CD4-positive, alpha-beta T cell (primary cell): ENCODE data around the gene CD46. TPM values are rescaled to one million over a fixed set of nuclear protein-coding genes. Genes with fewer than 3 reads are reported as not detected.
"Not testable (repeated sequence)": the region's sequence is repeated elsewhere in the genome, so short reads cannot be mapped to it uniquely, and the experiment has no call there.

Experiments
- ATAC-seq: fragments of 200-7000 bp; cut with Tn5 transposase; one replicate; pipeline ENCODE4 v1.10.0; 2022; ENCODE audit warnings: mild to moderate bottlenecking; ENCODE audit not compliant: poor library complexity
- CTCF ChIA-PET: fragments of 350-600 bp; sonication (Branson Sonifier 250); formaldehyde crosslinking; loops from one replicate; lab custom pipeline; 2021; ENCODE audit warnings: antibody characterized with exemption, inconsistent platforms; lab: Charles Lee
- POLR2A ChIA-PET: fragments of 350-600 bp; sonication (Branson Sonifier 250); formaldehyde crosslinking; loops from one replicate; lab custom pipeline; 2021; ENCODE audit warnings: antibody characterized with exemption, inconsistent platforms; lab: Charles Lee
- DNase-seq, 14 experiments: peaks; one replicate each; pipeline ENCODE4 v3.0.0-alpha.2; 2013 to 2020; ENCODE audit warnings: mixed read lengths in 2 of 14
- H3K27ac ChIP-seq, 2 donors: one replicate each; pipeline versions ENCODE4 v1.5.1 to v1.7.0; 2013; ENCODE audit warnings: low read length in 2 of 2, low read depth in 1 of 2, mild to moderate bottlenecking in 1 of 2
- H3K27me3 ChIP-seq, 2 experiments: 1 replicate in 1 of 2; 2 replicates in 1 of 2; pipeline versions ENCODE4 v1.6.1 to v1.7.0; 2013; ENCODE audit warnings: low read length in 2 of 2, control low read depth in 1 of 2, mild to moderate bottlenecking in 1 of 2, moderate library complexity in 1 of 2; ENCODE audit not compliant: insufficient read depth in 2 of 2, control insufficient read depth in 1 of 2
- H3K36me3 ChIP-seq: one replicate; pipeline ENCODE4 v1.6.1; 2013; ENCODE audit warnings: low read length, control low read depth; ENCODE audit not compliant: insufficient read depth
- H3K4me1 ChIP-seq: one replicate; pipeline ENCODE4 v1.6.1; 2013; ENCODE audit warnings: low read length, control low read depth; ENCODE audit not compliant: insufficient read depth
- H3K4me3 ChIP-seq: one replicate; pipeline ENCODE4 v1.5.1; 2013; ENCODE audit warnings: mild to moderate bottlenecking, low read length, moderate library complexity
- H3K9me3 ChIP-seq, 2 experiments: 1 replicate in 1 of 2; 2 replicates in 1 of 2; pipeline versions ENCODE4 v1.6.1 to v1.7.0; 2013; ENCODE audit warnings: low read length in 2 of 2, mild to moderate bottlenecking in 2 of 2, control low read depth in 1 of 2, moderate library complexity in 1 of 2; ENCODE audit not compliant: control insufficient read depth in 1 of 2, insufficient read depth in 1 of 2
- H3K27ac Mint-ChIP-seq: one replicate; pipeline ENCODE4 v1.8.0; 2020; ENCODE audit warnings: mixed read lengths
- H3K27me3 Mint-ChIP-seq: one replicate; pipeline ENCODE4 v1.8.0; 2021; ENCODE audit warnings: mixed read lengths
- H3K36me3 Mint-ChIP-seq: one replicate; pipeline ENCODE4 v1.8.0; 2021; ENCODE audit warnings: low read depth, mixed read lengths
- H3K4me1 Mint-ChIP-seq: one replicate; pipeline ENCODE4 v1.8.0; 2021; ENCODE audit warnings: low read depth, mixed read lengths
- H3K4me3 Mint-ChIP-seq: one replicate; pipeline ENCODE4 v1.8.0; 2020; ENCODE audit warnings: mild to moderate bottlenecking, mixed read lengths
- H3K9me3 Mint-ChIP-seq: one replicate; pipeline ENCODE4 v1.8.0; 2020; ENCODE audit warnings: mixed read lengths
- CTCF ChIP-seq: fragments of 200-600 bp; IDR thresholded peaks from one replicate; pipeline ENCODE4 v1.8.0; 2022; ENCODE audit warnings: antibody characterized with exemption, mild to moderate bottlenecking
- intact Hi-C, 2 experiments: fragments of 100-400 bp; cut with DNase I in 1 of 2; cut with micrococcal nuclease in 1 of 2; formaldehyde crosslinking; loops; one replicate each; pipeline versions ENCODE4 v1.15.1 to v1.9.0; 2023 to 2025; cut with DNase I, micrococcal nuclease
- total RNA-seq, 174 experiments: library from RNA in 2 of 174; stranded (reverse) in 2 of 174; gene quantifications; one replicate each; pipeline ENCODE4 v1.2.3 and lab custom pipeline; 2021 to 2026

CD46 gene
- total RNA-seq, 2 experiments from 2014 or later = 111 to 115 TPM

DNA sequence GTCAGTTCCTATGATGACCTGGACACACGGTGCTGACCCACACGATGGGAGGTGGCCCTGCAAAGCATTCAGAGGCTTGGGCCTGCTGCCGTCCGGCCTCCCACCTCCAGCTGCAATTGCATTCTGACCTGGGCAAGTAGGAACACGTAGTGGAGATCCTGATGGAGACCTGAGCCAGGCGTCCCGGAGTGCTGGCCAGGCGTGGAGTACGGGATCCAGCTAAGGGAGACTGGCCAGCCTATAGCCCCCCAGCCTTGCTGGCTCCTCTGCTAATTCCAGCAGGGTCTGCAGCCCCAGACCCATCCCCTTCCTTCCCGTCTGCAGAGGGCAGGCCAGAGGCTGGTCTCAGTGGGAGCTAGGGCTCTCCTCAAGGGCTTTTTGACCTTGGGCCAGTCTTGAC is 11.2 kb downstream of the CD46 start:
- peaks cover 72% of the 10 kb centered on the region for H3K36me3 ChIP-seq
- no peak overlapping the region for H3K27ac ChIP-seq
- TF ChIP-seq CTCF = no peak
- Mint-ChIP-seq H3K9me3 (no peaks in the 10 kb centered on the region), H3K4me1 (peaks cover 9% of the 10 kb centered on the region), H3K36me3 (peaks cover 98% of the 10 kb centered on the region), H3K27me3 (no peaks in the 10 kb centered on the region), H3K27ac (no peak overlapping the region), H3K4me3 (no peak overlapping the region)
- no peak overlapping the region for H3K4me3 ChIP-seq
- peaks cover 0 to 6% of the 10 kb centered on the region in 2 experiments for H3K9me3 ChIP-seq
- intact Hi-C loops = no loop called here
- ATAC-seq = no peak
- no peaks in the 10 kb centered on the region for H3K4me1 ChIP-seq
- no peaks in the 10 kb centered on the region for H3K27me3 ChIP-seq
- DNase-seq = no peak
- ChIA-PET POLR2A (no interaction called here), CTCF (no interaction called here)

DNA sequence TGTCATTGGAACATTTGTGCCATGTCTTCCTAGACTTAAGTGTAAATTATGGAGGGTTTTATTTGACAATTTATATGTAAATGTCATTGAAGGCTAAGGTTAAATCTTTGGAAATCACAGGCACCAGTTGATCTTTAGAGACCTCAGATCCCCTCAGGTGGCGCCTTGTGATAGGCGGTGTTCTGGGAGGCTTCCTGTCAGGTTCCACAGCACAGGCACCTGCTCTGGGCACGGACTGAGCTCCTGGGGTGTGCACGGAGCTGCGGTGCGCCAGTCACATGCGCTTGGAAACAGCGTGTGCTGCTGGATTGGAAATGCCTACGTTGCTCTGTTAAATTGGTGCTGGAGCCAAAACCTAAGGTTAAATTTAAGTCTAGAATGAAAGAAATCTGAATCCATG is 12.1 kb downstream of the CD46 start:
- Histone ChIP-seq H3K4me3 (no peak overlapping the region), H3K36me3 (peaks cover 70% of the 10 kb centered on the region), H3K27ac (no peak overlapping the region), H3K9me3 (peaks cover 0 to 6% of the 10 kb centered on the region in 2 experiments), H3K4me1 (no peaks in the 10 kb centered on the region), H3K27me3 (no peaks in the 10 kb centered on the region)
- Mint-ChIP-seq H3K27ac (no peak overlapping the region), H3K9me3 (no peaks in the 10 kb centered on the region), H3K36me3 (peaks cover 98% of the 10 kb centered on the region), H3K4me1 (peaks cover 5% of the 10 kb centered on the region), H3K27me3 (no peaks in the 10 kb centered on the region), H3K4me3 (no peak overlapping the region)
- CTCF ChIA-PET = no interaction called here
- POLR2A ChIA-PET = no interaction called here
- intact Hi-C loops = no loop called here
- no peak for TF ChIP-seq CTCF
- no peak for ATAC-seq
- DNase-seq = no peak

DNA sequence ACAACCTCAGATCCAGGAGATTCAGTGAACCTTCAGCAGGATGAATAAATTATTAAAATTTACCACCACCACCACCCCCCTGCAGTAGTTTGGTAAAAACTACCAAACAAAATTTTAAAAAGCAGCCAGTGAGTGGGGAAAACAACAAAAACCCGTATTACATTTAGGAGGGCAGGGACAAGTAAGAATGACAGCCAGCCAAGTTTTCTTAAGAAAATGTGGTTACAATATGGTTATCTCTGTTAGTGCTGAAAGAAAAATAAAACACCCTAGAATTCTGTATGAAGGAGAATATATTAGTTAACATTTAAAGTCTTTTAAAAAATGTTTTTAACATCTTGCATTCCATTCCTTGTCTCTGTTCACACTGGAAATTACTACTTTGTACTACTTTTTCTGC is 14.7 kb downstream of the CD46 start:
- H3K36me3 ChIP-seq = peaks cover 59% of the 10 kb centered on the region
- H3K27ac Mint-ChIP-seq = no peak overlapping the region

DNA sequence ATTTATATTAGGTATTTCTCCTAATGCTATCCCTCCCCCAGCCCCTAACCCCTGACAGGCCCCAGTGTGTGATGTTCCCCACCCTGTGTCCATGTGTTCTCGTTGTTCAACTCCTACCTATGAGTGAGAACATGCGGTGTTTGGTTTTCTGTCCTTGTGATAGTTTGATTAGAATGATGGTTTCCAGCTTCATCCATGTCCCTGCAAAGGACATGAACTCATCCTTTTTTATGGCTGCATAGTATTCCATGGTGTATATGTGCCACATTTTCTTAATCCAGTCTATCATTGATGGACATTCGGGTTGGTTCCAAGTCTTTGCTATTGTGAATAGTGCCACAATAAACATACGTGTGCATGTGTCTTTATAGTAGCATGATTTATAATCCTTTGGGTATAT is 18.7 kb downstream of the CD46 start:
- H3K27me3 ChIP-seq, intact Hi-C loops, H3K4me1 ChIP-seq, H3K27me3 Mint-ChIP-seq, H3K9me3 Mint-ChIP-seq, CTCF ChIA-PET, H3K4me3 Mint-ChIP-seq, H3K27ac Mint-ChIP-seq, H3K9me3 ChIP-seq, ATAC-seq, DNase-seq, H3K27ac ChIP-seq, H3K4me3 ChIP-seq, POLR2A ChIA-PET: not testable (repeated sequence)
- H3K36me3 ChIP-seq = peaks cover 33% of the 10 kb centered on the region
- Mint-ChIP-seq H3K4me1 (peaks cover 44% of the 10 kb centered on the region), H3K36me3 (peaks cover 98% of the 10 kb centered on the region)

More for the DNA sequence above, 14.7 kb downstream of the CD46 start:
- peaks cover 5% of the 10 kb centered on the region for H3K9me3 Mint-ChIP-seq
- H3K27me3 Mint-ChIP-seq = no peaks in the 10 kb centered on the region
- intact Hi-C loops = no loop called here
- no peak for ATAC-seq
- POLR2A ChIA-PET = no interaction called here
- Histone ChIP-seq H3K4me3 (no peak overlapping the region), H3K4me1 (no peaks in the 10 kb centered on the region), H3K27me3 (no peaks in the 10 kb centered on the region), H3K27ac (no peak overlapping the region), H3K9me3 (peaks cover 0 to 6% of the 10 kb centered on the region in 2 experiments)
- DNase-seq = no peak
- no peak for TF ChIP-seq CTCF
- peaks cover 97% of the 10 kb centered on the region for H3K36me3 Mint-ChIP-seq
- CTCF ChIA-PET = no interaction called here
- H3K4me1 Mint-ChIP-seq = peaks cover 14% of the 10 kb centered on the region
- no peak overlapping the region for H3K4me3 Mint-ChIP-seq

- H3K9me3 Mint-ChIP-seq, DNase-seq, H3K4me3 Mint-ChIP-seq, CTCF ChIA-PET, H3K27ac ChIP-seq, H3K27me3 ChIP-seq, intact Hi-C loops, H3K27me3 Mint-ChIP-seq, H3K9me3 ChIP-seq, H3K4me1 ChIP-seq, ATAC-seq, H3K27ac Mint-ChIP-seq, H3K4me3 ChIP-seq: not testable (repeated sequence)
- Mint-ChIP-seq H3K4me1 (peaks cover 67% of the 10 kb centered on the region), H3K36me3 (peaks cover 99% of the 10 kb centered on the region)
- POLR2A ChIA-PET = interaction anchor here (1.1 to 1.3 kb wide), 2 partner anchors 12 to 36 kb away, joined by 3 to 5 read pairs; no protein-coding TSS in a partner anchor
- H3K36me3 ChIP-seq = peaks cover 28% of the 10 kb centered on the region
These were observed 24.2 kb downstream of the CD46 start for GRCh38 chr1:207776045-207776444.
